ENCODE results near the gene ENTPD1. TPM values are rescaled to one million over a fixed set of nuclear protein-coding genes. Genes with fewer than 3 reads are reported as not detected.
A peak's percentile ranks its signal among the peaks of the same experiment; 100 is the strongest.

Gene ENTPD1
- total RNA-seq, 1 donor from 2014 or later: 1.6 TPM

- peak overlapping the region; percentile 74 for H2AFZ ChIP-seq (replicated peaks)
- peak overlapping the region; percentile 71 for H3K4me2 ChIP-seq
- peaks cover 11% of the 10 kb centered on the region for H3K27me3 Mint-ChIP-seq (ENCODE audit: insufficient read depth, low read depth)
- peaks cover 8% of the 10 kb centered on the region for H3K27me3 ChIP-seq
- no peaks in the 10 kb centered on the region for H4K20me1 ChIP-seq (ENCODE audit: low read depth)
- H3K27ac ChIP-seq: no peak overlapping the region
- peaks cover 8% of the 10 kb centered on the region for H3K4me1 ChIP-seq
- DNase-seq (ENCODE audit: low spot score): peak; percentile 15
- peaks cover 21% of the 10 kb centered on the region for H3K4me1 Mint-ChIP-seq
- H3K4me3 ChIP-seq: peak overlapping the region; percentile 38
- H3F3A ChIP-seq (ENCODE audit: low read depth): no peaks in the 10 kb centered on the region
- H3K27ac Mint-ChIP-seq: no peak overlapping the region
- peak overlapping the region; percentile 81 for H3K4me3 Mint-ChIP-seq
- no peak overlapping the region for H3K9ac ChIP-seq
- no peaks in the 10 kb centered on the region for H3K9me3 Mint-ChIP-seq
- H3K79me2 ChIP-seq (ENCODE audit: low read depth): no peaks in the 10 kb centered on the region
- TF ChIP-seq EZH2phosphoT487 (IDR thresholded peaks at IDR 0.05) (no peak), EZH2 (IDR thresholded peaks at IDR 0.05) (no peak)
- TF ChIP-seq, protein P1, sequence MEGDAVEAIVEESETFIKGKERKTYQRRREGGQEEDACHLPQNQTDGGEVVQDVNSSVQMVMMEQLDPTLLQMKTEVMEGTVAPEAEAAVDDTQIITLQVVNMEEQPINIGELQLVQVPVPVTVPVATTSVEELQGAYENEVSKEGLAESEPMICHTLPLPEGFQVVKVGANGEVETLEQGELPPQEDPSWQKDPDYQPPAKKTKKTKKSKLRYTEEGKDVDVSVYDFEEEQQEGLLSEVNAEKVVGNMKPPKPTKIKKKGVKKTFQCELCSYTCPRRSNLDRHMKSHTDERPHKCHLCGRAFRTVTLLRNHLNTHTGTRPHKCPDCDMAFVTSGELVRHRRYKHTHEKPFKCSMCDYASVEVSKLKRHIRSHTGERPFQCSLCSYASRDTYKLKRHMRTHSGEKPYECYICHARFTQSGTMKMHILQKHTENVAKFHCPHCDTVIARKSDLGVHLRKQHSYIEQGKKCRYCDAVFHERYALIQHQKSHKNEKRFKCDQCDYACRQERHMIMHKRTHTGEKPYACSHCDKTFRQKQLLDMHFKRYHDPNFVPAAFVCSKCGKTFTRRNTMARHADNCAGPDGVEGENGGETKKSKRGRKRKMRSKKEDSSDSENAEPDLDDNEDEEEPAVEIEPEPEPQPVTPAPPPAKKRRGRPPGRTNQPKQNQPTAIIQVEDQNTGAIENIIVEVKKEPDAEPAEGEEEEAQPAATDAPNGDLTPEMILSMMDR (IDR thresholded peaks at IDR 0.05): no peak
- no peaks in the 10 kb centered on the region for H3K36me3 ChIP-seq
- no peaks in the 10 kb centered on the region for H3K9me3 ChIP-seq (ENCODE audit: low read depth)
- H3K36me3 Mint-ChIP-seq: no peaks in the 10 kb centered on the region
Observed at GRCh38 chr10:95755511-95756004, 405 bp upstream of the ENTPD1 start.

GRCh38 chr10:95756809-95757684 lies 1.1 kb downstream of the ENTPD1 start:
- H3K4me1 ChIP-seq: peaks cover 8% of the 10 kb centered on the region
- no peak overlapping the region for H3K9ac ChIP-seq
- no peaks in the 10 kb centered on the region for H3K9me3 Mint-ChIP-seq
- peak overlapping the region; percentile 74 for H2AFZ ChIP-seq (replicated peaks)
- no peaks in the 10 kb centered on the region for H3F3A ChIP-seq (ENCODE audit: low read depth)
- TF ChIP-seq EZH2phosphoT487 (IDR thresholded peaks at IDR 0.05): no peak
- TF ChIP-seq, protein P1 (IDR thresholded peaks at IDR 0.05): no peak
- TF ChIP-seq EZH2 (IDR thresholded peaks at IDR 0.05): no peak
- peaks cover 11% of the 10 kb centered on the region for H3K27me3 Mint-ChIP-seq (ENCODE audit: insufficient read depth, low read depth)
- peak overlapping the region; percentile 81 for H3K4me3 Mint-ChIP-seq
- DNase-seq (ENCODE audit: low spot score): no peak
- H3K4me1 Mint-ChIP-seq: peaks cover 21% of the 10 kb centered on the region
- H3K36me3 ChIP-seq: no peaks in the 10 kb centered on the region
- no peaks in the 10 kb centered on the region for H3K9me3 ChIP-seq (ENCODE audit: low read depth)
- no peak overlapping the region for H3K27ac ChIP-seq
- peak overlapping the region; percentile 38 for H3K4me3 ChIP-seq
- H4K20me1 ChIP-seq (ENCODE audit: low read depth): no peaks in the 10 kb centered on the region
- H3K27ac Mint-ChIP-seq: no peak overlapping the region
- no peaks in the 10 kb centered on the region for H3K79me2 ChIP-seq (ENCODE audit: low read depth)
- peak overlapping the region; percentile 71 for H3K4me2 ChIP-seq
- no peaks in the 10 kb centered on the region for H3K36me3 Mint-ChIP-seq
- peaks cover 8% of the 10 kb centered on the region for H3K27me3 ChIP-seq

GRCh38 chr10:95758351-95759025 lies 2.5 kb downstream of the ENTPD1 start:
- no peaks in the 10 kb centered on the region for H3K79me2 ChIP-seq (ENCODE audit: low read depth)
- peaks cover 8% of the 10 kb centered on the region for H3K27me3 ChIP-seq
- TF ChIP-seq, protein P1 (IDR thresholded peaks at IDR 0.05): no peak
- no peak for TF ChIP-seq EZH2phosphoT487 (IDR thresholded peaks at IDR 0.05)
- no peak for TF ChIP-seq EZH2 (IDR thresholded peaks at IDR 0.05)
- H3K27me3 Mint-ChIP-seq (ENCODE audit: insufficient read depth, low read depth): peaks cover 11% of the 10 kb centered on the region
- no peaks in the 10 kb centered on the region for H3F3A ChIP-seq (ENCODE audit: low read depth)
- no peak overlapping the region for H2AFZ ChIP-seq (replicated peaks)
- H3K4me3 Mint-ChIP-seq: no peak overlapping the region
- H3K27ac Mint-ChIP-seq: no peak overlapping the region
- H3K27ac ChIP-seq: no peak overlapping the region
- no peak overlapping the region for H3K4me2 ChIP-seq
- peaks cover 21% of the 10 kb centered on the region for H3K4me1 Mint-ChIP-seq
- H3K4me1 ChIP-seq: peaks cover 8% of the 10 kb centered on the region
- H3K9me3 Mint-ChIP-seq: no peaks in the 10 kb centered on the region
- no peaks in the 10 kb centered on the region for H3K36me3 Mint-ChIP-seq
- H3K9me3 ChIP-seq (ENCODE audit: low read depth): no peaks in the 10 kb centered on the region
- no peak overlapping the region for H3K9ac ChIP-seq
- DNase-seq (ENCODE audit: low spot score): no peak
- H4K20me1 ChIP-seq (ENCODE audit: low read depth): no peaks in the 10 kb centered on the region
- no peaks in the 10 kb centered on the region for H3K36me3 ChIP-seq
- H3K4me3 ChIP-seq: no peak overlapping the region

All from neural progenitor cell (in vitro differentiated cells).